ENCODE measurements around the gene NPLOC4. TPM values are rescaled to one million over a fixed set of nuclear protein-coding genes. Genes with fewer than 3 reads are reported as not detected.
"Not testable (repeated sequence)": the region's sequence is repeated elsewhere in the genome, so short reads cannot be mapped to it uniquely, and the experiment has no call there.

Gene NPLOC4
- total and polyA plus RNA-seq, 9 of the 15 experiments (the other 6 are each of a cell fraction or from before 2014, with no cell fraction given) = 1.5 to 116 (median 64.5) TPM

GRCh38 chr17:81531998-81532404 is 104.9 kb downstream of the NPLOC4 start:
- ATAC-seq; POLR2A ChIA-PET; H3K9ac ChIP-seq (ENCODE audit: insufficient read depth in 1 of 2, low read depth in 2 of 2, low read length in 2 of 2); H3K4me2 ChIP-seq (ENCODE audit: insufficient read depth, low read length); H4K20me1 ChIP-seq (replicated peaks; ENCODE audit: control insufficient read depth, insufficient read depth, low read length); CTCF ChIA-PET (ENCODE audit: low intra/inter-chr PET ratio); in situ Hi-C loops (cut with MboI); intact Hi-C loops (cut with micrococcal nuclease); H3K9me3 ChIP-seq (replicated peaks; ENCODE audit: control insufficient read depth, insufficient read depth, low read depth, low read length); BruUV-seq (replicated peaks); H3K79me2 ChIP-seq (ENCODE audit: control insufficient read depth, insufficient read depth, low read length); DNase-seq (ENCODE audit: extremely low read depth in 1 of 4, low spot score in 3 of 4); H3K9me1 ChIP-seq (ENCODE audit: control insufficient read depth, insufficient read depth, low read length); H3K36me3 ChIP-seq (ENCODE audit: control insufficient read depth, insufficient read depth, low read length); H2AFZ ChIP-seq (ENCODE audit: low read depth, low read length); H3K27ac ChIP-seq (ENCODE audit: extremely low read depth, low read depth, low read length); H3K4me3 ChIP-seq; TF ChIP-seq ZBTB40 (IDR thresholded peaks at IDR 0.05): not testable (repeated sequence)
- peaks cover 0 to 15% of the 10 kb centered on the region in 2 experiments; a peak in 3 of 5 replicates for H3K27me3 ChIP-seq (ENCODE audit: control insufficient read depth in 2 of 2, insufficient read depth in 2 of 2, low read length in 2 of 2)
- H3K4me1 ChIP-seq (replicated peaks in 1 of 2; ENCODE audit: control insufficient read depth in 2 of 2, insufficient read depth in 2 of 2, low read length in 2 of 2) = peaks cover 0 to 53% of the 10 kb centered on the region in 2 experiments; a peak in 2 of 5 replicates
- peak; percentile 85 for FAIRE-seq
- WGBS (ENCODE audit: insufficient coverage, low coverage, missing lambda C conversion rate) = 100% methylated on average over 1 of the region's 3 CpGs
- peak; percentile 40; the same call in 1 of the 2 replicates for TF ChIP-seq POLR2A (conservative IDR thresholded peaks at IDR 0.05)
- TF ChIP-seq EHMT2 (IDR thresholded peaks at IDR 0.05) = peak; percentile 44; the same call in 1 of the 2 replicates
- 0 out of 2 replicates have a peak, but pooled peaks have one; percentile 46 for TF ChIP-seq GATAD2A (IDR thresholded peaks at IDR 0.05)
- TF ChIP-seq POLR2B (IDR thresholded peaks at IDR 0.05; ENCODE audit: low read depth, partially characterized antibody) = peak; percentile 33
- 0 out of 2 replicates have a peak, but pooled peaks have one; percentile 14 for TF ChIP-seq NKRF (IDR thresholded peaks at IDR 0.05; ENCODE audit: borderline replicate concordance)
- peak; percentile 13; the same call in 1 of the 2 replicates for TF ChIP-seq ZBTB40 (CRISPR knock-in tag; IDR thresholded peaks at IDR 0.05)
- peak; percentile 17; the same call in 1 of the 2 replicates for TF ChIP-seq PHB2 (IDR thresholded peaks at IDR 0.05; ENCODE audit: low read depth)
- peak; percentile 75 for TF ChIP-seq SUPT5H (IDR thresholded peaks at IDR 0.05)
- TF ChIP-seq GATA2 (CRISPR knock-in tag; IDR thresholded peaks at IDR 0.05) = peak; percentile 40; the same call in 1 of the 2 replicates
- peak; percentile 89; the same call in 1 of the 2 replicates for TF ChIP-seq YBX1 (IDR thresholded peaks at IDR 0.05)
- TF ChIP-seq MLLT1 (IDR thresholded peaks at IDR 0.05) = 0 out of 4 replicates have a peak, but pooled peaks of 1 of the 2 experiments have one; percentile 20

All from K562 (cell line).